NCI-H524 treated with DMSO at 0.1 percent for 48 hours (cell line): ENCODE results near the gene NTRK2.

ENCODE experiments used
- DNase-seq: peaks from one replicate; lab custom pipeline; 2025; lab: John Stamatoyannopoulos, UW

Gene NTRK2

DNA sequence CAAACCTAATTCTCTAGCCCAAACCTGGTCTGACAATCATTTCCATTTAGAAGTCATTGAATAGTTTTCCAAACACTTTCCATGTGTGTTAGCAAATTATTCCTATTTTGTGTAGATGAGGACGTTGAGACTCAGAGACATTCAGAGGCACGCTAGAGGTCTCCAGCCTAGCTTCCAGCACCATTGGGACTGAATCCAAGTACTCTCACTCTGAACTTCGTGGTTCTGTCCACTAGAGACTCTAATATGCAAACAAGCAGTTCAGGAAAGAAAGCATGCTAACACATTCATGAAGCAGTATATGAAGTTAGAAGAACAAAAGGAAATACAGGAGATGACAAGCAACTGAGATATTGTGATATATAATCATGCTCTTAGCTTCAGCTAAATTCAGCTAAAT is 354.8 kb downstream of the NTRK2 start:
- no peak for DNase-seq

DNA sequence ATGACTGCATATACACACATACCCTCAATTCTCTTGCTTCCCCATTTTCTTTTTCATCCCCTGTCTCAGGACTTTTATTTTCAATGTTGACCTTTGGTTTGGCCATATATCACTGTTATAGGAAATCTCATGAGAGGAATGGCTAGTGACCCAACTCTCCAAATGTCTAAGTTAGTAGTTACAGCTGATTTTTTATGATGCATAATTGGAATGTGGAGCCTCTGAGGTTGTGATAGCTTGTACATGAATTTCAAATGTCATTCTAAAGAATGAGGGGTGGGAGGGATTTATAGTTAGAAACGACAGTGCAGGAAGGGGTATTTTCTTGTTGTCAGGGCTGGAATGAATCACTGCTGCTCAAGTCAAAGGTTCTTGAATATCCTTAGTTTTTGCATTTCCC is 356.1 kb downstream of the NTRK2 start:
- no peak for DNase-seq

DNA sequence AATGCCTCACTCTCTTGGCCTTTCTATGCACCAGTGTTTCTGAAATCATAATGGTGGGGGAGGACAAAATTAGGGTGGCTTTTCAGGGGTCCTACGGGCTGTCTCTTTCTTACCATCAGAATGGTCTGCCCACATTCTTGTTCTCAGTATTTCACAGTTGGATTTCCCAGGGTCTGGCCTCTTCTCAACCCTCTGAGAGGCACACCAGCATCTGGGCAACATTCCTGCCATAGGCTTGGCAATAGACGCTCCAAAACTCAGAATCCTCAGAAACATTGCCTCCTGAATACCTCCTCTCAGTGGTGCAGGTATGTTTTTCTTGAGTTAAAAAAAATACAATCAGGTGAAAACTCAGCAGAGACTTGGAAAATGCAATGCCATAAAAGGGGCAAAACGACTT is 358.3 kb downstream of the NTRK2 start:
- DNase-seq, result no peak

DNA sequence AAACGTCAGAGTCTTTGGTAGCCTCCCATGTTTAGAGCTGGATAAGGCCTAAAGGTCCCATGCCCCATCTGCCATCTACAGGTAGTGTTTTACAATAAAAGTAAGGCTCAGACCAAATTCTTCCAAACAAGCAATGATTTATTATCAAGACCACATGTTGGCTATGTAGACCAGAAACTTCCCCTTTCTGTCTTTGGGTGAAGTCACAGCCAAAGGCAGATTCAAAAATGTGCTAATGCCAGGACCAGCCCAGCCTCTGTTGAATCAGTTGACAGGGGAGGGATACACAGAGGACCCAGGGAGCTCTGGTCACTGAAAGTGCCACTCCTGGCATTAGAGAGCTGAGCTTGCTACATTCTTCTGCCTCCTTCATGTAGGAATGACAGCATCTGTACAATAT is 360.8 kb downstream of the NTRK2 start:
- no peak for DNase-seq

DNA sequence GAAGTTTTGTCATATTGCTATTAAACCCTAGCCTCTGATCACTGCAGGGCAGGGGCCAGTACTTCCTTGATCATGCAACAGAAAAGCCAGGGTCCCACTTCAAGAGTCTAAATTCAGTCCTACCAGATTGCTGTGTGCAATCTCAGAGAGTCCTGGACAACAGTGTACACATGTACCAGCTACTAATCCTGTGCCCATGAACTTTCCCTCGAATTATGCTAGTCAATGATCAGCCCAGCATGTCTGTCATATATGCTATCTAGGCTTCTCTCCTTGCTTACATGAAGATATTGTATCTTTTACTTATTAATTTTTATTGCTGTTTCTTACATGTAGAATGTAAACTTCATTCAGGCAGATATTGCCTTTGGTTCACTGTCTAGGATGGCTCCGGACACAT is 367.0 kb downstream of the NTRK2 start:
- DNase-seq, result no peak

DNA sequence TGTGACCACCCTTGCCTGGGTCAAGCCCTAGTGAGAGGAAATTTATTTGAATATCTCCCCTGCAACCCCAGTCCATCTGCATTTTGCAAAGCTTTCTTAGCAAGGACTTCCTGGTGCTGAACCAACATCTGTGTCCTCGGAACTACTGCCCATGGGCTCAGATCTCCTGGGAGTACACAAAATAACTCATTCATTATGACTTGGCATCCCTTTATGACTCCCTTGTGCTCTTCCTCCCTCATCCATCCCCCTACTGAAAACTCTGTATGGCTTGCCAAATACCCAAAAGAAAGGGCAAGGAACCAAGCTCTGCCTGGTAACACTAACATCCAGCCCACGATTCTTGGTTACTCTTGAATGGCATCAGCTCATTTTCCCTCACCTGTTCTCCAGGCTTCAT is 368.5 kb downstream of the NTRK2 start:
- DNase-seq, result no peak

DNA sequence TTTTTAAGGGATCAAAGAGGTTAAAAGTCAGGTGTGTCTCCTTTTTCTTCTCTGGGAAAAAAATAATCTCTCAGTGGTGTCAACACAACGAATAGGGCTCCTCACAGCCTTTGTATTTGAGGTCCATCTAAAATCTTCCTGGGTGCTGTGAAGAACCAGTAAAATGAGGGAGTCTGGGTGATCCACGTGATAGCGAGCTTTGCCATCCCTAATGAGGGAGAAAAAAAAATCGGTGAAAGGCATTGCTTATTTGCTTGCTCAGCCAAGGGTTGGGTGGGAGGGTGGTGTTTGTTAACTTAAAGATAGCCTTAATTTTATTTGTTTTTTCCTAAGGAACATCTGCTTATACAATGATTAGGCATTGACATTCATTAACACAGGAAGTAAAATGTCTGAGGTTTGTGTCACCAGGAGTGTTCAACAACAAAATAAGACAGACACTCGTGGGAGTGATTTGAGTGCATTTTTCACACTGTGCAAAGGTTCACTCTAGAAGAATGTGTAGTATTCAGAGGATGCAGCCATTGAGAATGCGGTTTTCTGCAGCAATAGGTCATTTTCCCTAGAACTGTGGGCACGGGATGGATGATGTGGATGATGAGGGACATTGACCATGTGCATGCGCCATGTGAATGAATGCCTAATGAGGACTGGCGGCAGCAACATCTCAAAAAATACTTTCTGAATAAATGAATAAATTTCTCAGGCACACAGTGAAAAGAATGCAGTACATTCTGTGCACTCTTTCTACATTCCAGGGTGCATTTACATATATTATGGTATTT is 369.5 kb downstream of the NTRK2 start:
- DNase-seq, result no peak

DNA sequence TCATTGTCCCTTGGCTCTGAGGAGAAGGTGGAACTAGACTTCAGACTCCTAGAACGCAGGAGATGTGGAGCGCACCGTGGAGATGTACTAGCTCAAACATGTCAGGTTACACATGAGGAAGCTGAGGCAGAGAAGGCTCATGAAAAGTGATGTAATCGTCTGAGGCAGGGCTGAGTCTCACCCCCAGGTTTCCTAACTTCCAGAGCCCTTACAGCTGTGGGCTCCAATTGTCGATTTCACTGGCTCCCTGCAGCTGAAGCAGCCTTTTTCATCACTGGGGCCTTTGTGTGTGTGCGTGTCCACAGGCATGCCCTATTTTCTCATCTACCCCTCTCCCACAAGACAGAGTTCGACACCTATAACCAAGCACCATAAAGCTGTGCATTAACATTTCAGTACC is 370.6 kb downstream of the NTRK2 start:
- no peak for DNase-seq

DNA sequence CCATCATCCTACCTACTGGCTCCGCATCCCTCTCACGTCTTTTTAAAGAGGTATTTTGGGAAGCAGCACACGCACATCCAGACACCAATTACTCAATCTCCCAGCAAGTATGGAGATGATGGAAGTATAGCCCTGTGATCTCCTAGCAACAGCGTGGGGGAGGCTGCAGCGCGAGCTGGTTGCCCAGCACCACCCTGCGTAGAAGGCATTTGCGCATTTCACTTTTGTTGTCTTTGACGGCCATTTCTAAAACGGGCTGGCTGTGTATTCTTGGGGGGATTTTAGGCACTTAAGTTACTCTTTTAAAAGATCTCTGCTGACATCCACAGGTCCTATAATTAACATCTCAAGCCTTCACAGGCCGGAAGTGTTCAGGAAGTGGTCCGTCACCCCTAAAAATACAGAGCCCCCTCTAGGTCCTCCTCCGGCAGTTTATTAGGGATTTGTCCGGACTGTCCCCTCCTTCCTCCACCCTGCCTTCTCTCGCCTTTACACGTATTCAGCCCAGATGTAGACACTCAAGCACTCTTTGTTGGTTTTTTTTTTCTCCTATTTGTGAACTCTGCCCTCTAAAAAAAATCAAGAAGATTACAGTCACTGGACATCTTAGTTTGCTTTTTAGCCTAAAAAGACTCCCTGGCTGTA is 371.4 kb downstream of the NTRK2 start:
- no peak for DNase-seq

DNA sequence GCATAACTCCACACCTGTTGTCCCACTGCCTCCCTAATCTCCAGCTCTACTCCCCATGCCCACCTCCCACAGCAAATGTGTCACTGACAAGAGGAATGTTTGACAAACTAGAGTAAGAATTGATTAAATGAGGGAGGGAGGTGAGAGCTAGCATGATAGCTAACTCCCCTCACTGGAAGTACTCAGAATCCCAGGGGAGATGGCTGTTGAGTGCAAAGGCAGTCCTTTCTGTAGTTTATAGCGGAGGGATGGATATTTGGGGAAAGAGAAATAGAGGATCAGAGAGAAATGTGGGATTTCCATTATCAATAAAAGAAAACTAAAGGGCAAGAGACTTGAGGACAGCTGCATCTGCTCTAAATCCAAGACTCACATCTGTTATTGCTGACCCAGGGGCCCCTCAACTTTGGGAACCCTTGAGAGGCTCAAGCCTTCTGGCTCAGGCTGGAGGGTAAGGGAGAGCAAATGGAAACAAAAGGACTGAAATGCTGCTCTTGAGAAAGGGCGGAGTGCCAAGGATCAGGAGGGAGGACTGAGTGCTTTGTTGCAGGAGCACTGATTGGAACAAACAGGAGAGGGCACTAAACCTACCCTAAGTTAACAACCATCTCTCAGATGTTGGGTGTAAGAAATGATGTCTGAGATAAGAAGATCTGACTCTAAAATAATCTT is 372.1 kb downstream of the NTRK2 start:
- no peak for DNase-seq

DNA sequence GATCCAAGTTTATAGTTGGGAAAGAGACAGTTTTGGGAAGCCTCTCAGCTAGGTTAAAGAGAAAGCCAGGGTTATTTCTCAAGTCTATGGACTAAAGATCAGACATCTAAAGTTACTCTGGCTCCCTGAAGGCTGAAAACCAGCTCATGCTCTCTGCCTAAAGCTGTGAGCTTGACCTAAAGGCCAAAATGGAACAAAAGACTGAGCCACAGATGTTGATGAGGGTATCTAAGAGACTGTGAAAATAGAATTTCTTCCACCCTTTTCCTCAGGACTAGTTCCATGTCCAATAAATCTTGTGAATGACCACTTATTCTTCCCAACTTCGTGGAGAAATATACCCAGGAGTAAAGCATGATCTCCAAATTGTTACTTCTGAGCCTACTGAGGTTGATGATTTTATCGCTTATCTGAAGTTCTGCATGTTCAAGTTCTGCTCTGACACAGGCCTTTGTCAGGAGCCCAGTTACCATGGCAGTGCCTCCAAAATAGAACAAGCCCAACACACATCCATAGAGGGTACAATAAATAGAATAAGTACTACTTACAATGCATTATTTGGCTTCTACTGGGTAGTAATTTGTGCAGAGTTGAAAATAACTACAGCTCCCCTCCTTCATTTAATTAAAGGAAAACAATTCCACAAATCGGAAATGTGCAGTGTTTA is 373.6 kb downstream of the NTRK2 start:
- DNase-seq, result no peak

DNA sequence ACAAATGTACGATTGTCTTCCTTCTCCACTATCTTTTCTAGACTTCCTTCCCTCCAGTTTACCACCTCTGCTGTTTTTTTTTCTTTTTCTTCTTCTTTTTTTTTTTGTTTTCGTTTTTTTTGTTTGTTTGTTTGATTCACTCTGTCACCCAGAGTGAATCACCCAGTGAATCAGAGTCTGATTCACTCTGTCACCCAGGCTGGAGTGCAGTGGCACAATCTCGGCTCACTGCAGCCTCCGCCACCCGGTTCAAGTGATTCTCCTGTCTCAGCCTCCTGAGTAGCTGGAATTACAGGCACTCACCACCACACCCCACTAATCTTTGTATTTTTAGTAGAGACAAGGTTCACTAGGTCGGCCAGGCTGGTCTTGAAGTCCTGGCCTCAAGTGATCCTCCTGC is 375.7 kb downstream of the NTRK2 start:
- no peak for DNase-seq

DNA sequence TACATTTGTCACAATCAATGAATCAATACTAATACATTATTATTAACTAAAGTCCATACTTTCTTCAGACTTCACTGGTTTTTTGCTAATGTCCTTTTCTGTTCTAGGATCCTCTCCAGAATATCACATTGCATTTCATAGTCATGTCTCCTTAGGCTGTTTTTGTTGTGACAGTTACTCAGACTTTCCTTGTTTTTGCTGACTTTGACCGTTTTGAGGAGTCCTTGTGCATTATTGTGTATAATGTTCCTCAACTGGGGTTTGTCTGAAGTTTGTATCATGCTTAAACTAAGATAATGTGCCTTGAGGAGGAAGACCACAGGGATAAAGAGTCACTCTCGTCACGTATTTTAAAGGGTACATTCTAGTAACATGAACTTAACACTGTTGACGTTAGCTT is 376.9 kb downstream of the NTRK2 start:
- no peak for DNase-seq

DNA sequence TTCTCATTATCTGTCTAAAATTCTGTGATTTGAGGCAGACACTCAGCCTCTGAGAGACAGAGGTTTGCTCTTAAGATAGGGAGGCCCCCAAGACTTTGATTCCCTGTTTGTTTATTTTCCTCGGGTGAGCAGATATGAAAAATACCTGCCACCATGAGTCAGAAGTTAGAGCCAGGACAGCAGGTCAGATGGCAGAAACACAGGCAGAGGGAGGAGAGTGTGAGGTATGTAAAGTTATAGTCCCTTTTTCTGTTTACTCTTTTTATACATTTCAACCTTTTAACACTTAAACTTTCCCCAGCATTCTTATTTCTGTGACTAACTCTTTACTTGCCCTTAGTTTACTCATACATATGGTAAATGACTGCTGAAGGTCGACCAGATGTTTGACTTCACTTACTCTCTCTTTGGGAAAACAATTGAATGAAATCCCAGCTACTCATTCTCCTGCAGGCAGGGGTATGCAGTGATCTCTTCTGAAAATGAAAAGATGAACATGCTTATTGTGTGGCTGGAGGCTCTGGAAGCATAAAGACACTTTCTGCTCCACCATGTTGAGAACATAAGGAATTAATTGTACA is 383.8 kb downstream of the NTRK2 start:
- DNase-seq, result no peak

DNA sequence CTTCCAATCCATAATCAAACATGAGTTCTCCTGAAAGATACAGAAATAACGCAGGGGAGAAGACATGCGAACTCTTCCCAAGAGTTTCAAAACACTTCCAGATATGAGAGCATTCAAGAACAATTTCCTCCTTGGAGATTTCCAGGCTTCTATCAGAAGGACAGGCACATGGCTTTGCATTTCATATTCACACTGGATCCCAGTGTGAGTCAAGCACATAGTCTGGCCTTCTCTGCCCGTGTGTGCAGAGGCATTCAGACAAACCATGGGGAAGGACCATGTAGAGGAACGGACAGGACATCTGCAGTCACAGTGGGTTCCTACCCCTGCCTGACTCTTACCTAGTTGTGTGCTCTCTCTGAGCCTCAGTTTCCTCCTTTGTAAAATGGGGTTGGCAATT is 384.5 kb downstream of the NTRK2 start:
- DNase-seq, result no peak

DNA sequence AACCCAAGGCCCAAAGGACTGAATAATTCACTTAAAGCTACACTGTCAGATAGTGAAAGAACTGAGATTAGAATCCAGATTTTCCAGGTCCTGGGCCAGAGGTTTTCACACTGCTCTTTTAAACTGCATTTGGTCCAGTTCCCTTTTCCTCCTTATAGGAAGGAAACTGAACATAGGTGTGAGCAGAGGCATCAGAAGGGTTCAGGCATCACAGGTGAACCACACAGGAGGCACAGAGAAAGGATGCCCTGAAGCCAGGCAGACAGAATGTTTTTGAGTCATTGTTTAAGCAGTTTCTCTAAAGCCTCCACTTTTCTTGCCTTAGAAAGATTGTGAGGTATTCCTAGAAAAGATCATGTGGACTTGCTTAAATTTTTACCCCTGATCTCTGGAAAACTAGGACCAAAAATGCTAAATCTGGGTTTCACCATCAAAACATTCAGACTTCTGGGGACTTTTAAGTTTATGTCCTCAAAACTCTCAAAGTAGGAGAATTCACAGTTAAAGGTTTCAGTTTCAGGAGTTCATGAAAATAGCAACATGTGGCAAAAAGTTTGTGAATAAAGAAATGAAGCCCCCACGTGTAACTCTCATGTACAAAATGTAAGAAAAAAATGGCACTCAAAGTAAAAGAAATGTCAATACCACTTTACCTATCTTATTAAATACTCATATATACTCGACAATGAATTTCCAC is 386.1 kb downstream of the NTRK2 start:
- no peak for DNase-seq

DNA sequence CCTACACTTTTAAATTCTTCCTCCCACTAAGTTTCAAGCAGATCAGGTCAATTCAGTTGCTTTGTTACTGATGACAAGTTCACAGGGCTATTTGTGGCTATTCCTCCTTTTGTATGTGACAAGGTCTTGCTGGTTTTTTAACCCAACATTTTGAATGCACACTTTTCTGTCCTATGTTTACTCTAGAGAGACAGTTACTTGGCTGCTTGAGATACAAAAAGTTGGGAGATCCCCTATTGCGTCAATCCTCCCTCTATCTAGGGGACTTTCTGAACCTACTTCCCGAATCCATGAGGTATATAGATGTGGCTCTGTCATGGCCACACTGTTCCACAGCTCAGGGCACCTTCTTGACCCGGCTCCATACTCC is 386.7 kb downstream of the NTRK2 start:
- DNase-seq, result no peak

DNA sequence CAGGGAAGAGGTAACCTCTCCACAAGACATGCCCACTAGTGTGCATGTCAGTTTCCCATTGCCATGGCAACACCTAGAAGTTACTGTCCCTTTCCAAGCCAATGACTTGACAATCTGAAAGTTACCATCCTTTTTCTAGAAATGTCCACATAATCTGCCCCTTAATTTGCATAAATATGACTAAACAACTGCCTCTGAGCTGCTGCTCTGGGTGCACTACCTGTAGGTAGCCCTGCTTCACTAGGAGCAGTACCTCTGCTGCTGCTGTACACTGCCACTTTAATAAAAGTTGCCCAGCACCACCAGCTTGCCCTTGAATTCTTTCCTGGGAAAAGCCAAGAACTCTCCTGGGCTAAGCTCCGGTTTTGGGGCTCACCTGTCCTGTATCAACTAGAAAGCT is 392.4 kb downstream of the NTRK2 start:
- no peak for DNase-seq

DNA sequence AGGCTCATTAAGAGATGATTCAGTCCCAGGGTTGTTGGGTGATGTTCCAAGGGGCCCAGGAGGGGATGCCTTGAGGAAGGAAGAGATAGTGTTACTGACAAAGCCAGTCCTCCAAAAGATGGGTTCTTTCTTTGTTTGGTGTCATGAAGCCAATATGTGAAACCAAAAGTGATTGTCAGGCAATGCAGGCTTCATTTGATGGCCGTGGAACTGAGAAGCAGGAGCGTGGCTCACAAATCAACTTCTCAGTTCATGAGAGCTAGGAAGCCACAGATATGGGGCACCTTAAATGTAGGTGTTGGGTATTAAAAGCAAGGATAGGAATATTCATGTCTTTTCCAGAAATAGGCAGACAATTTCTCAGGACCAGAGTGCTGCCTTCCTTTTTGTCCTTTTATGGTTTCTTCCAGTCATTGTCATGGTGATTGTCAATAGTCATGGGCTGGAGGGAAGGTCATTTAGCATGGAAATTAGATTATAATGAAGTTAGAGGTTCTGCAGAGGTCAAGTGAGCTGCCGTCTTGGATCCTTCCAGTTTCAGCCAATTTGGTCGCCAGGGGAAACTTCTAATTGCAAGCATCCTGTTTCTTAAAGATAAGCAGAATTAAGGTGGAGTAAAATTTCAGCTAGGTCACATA is 393.0 kb downstream of the NTRK2 start:
- DNase-seq, result no peak

DNA sequence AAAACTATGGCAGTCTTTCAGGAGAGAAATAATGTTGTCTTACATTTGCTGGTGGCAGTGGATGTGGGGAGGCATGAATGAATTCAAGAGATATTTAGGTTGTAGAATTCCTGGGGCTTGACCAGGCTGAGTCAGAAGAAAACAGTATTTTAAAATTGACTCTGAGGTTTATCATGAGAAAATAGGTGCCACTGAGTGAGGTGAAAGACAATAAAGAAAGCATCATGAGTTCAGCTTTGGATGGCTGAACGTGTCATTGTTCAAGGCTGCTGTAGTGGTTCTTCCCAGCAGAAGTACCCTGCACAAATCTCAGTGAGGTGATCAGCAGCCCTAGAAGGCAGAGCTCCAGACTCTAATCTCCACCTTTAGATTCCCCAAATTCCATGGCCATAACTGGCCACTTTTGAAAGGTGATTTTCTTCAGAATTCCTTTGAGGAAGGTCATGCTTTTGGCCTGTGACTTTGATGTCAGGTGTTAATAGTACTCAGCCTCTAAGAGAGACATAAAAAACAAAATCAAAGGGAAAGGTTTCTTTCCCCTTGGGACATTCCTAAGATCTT is 395.4 kb downstream of the NTRK2 start:
- DNase-seq, result no peak

DNA sequence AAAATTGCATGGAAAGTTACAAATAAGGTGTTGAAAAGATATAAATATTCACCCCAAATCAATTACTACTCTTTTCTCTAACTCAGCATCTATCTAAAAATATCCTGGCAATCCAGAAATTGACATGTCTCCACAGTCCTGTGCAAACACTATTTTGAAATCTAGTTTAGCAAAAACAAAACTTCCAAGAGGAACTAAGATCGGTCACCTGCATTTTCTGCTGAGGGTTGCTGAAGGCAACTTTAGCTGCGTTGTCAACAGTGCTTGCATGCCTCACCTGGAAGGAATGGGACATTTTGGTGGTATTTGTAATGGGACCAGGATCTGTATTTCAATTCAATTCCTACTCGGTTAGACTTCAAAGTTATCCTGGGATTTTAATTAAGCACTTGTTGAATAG is 398.3 kb downstream of the NTRK2 start:
- DNase-seq, result no peak
